GM12872 (cell line): ENCODE measurements around the gene CMSS1.

Experiments
- CTCF ChIP-seq: IDR thresholded peaks from 3 replicates; pipeline ENCODE4 v1.5.1; 2011; ENCODE audit warnings: low read depth, mild to moderate bottlenecking, low read length, moderate library complexity; ENCODE audit not compliant: insufficient read depth

CMSS1 gene

GRCh38 chr3:100001526-100002270 is 184.0 kb downstream of the CMSS1 start:
- no peak for TF ChIP-seq CTCF

GRCh38 chr3:100002599-100003350 is 185.1 kb downstream of the CMSS1 start:
- no peak for TF ChIP-seq CTCF

GRCh38 chr3:100003609-100004503 is 186.2 kb downstream of the CMSS1 start:
- no peak for TF ChIP-seq CTCF

DNA sequence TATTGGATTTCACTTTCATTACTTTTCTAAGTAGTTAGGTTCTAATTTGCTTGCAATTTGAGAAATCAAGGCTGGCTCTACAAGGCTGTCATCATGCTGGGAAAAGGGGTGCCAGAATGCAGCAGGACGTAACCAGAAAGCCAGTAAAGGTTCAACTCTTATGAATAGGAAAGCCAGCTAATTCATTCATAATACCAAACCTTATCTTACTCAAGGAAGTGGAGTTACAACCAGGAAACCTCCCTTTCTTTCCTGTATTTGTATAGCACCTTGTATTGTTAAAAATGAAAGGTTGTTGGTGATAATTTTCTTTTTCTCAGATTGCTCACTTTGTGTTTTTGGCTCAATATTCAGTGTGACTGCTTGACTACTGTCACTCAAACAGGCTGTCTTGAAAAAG is 187.3 kb downstream of the CMSS1 start:
- TF ChIP-seq CTCF, result no peak

DNA sequence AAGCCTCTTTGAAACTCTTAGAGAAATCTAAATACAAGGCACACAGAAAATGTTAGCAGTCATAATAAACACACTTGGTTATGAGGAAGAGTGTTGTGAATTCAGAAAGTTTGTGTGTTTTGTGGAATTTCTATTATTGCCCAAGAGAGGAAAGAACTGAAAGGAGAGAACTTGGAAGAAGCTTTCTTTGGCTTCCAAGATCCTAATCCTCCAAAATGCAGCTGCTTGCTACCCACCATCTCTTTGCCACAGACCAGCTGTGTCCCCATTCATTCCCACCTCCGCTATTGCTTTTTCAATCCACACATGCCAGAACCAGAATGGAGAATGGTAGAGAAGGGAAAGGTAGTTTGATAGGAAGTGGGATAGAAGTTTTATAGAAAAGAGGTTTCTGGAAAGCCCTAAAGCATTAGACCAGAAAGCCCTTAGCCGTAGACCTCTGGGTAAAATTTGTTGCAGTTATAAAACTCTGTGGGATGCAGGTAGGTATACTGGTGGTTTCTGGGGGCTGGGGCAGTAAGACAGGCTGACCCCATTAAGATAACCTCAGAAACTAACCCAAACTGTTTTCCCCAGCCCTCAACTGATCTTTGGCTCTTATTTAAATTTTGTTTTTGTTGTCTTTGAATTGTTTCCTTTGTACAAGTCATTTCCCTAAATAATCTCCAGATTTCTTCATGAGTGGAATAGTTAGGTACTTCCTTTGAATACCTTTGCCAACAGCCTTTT is 188.2 kb downstream of the CMSS1 start:
- TF ChIP-seq CTCF, result no peak

DNA sequence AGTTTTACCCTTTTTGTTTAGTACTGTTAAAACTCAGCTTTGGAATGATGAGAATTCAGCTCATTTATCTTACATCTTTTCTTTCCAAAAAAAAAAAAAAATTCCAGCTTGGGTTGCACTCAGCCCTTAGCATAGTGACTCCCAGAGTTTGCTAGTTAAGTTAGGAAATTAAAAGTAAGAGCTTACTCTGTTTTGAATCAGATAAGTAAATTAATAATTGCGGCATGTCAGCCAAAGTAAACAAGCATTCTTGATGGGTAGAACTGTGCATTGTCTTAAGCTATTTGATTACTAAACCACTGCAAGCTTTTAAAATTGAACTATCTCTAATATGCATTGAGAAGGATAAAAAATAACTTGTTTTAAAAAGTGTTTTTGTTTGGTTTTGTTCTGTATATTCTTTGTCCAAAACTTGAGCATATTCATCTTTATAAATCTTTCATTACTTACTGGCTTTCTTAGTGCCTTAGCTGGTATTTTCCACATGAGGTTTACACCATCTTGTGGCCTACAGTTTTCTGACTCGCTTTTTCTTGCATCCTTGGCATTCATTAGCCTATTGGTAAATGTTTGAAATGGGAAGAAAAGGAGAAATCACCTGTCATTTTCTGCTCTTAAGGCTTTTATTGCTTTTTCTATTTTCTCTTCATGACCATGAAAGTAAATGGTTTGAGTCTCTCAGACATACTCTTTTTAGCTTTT is 189.1 kb downstream of the CMSS1 start:
- no peak for TF ChIP-seq CTCF
